ENCODE data around the gene ENTR1. TPM values are rescaled to one million over a fixed set of nuclear protein-coding genes. Genes with fewer than 3 reads are reported as not detected.
A peak's percentile ranks its signal among the peaks of the same experiment; 100 is the strongest.

Gene ENTR1
- total and polyA plus RNA-seq, 2 of the 13 experiments (the other 11 are each of a cell fraction or from before 2014, with no cell fraction given) = 70.1 to 76.4 TPM

DNA sequence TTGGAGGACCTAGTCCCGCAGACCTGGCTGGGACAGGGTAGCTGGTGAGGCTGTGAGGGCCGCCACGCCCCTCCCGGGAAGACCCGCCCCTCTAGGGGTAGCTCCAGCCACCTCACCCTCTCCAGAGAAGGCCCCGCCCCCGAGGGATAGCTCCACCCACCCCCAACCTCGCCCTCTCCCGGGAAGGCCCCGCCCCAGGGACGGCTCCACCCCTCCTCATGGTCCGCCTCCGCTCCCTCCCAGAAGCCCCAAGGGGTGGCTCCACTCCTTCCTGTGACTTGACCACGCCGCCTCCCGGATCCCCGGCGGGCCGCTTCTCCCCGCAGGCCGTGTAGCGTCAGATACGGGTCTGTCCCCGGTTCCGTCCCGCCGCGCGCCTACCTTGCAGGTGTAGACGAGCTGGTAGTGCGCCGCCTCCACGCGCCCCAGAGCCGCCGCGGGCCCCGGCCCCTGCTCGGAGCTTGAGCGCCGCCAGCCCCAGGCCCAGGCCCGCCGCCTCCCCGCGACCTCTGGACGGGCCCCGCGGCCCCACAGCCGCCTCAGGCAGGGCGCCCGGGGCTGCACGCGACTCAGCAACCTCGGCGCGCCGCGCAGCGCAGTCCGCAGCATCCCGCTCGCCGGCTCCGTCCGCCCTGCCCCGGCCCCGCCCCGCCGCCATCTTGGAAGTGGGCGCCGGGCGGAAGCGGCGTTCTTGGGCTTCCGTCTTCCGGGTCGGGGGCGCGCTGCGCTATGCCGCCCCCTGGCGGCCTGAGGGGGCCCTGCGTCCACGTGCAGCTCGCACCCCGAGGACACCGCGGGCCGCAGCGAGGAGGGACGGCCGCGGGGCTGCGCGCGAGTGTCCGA is 47.1 kb downstream of the ENTR1 start, which contains the start of gene DNLZ (continued):
- TF ChIP-seq, protein P1, sequence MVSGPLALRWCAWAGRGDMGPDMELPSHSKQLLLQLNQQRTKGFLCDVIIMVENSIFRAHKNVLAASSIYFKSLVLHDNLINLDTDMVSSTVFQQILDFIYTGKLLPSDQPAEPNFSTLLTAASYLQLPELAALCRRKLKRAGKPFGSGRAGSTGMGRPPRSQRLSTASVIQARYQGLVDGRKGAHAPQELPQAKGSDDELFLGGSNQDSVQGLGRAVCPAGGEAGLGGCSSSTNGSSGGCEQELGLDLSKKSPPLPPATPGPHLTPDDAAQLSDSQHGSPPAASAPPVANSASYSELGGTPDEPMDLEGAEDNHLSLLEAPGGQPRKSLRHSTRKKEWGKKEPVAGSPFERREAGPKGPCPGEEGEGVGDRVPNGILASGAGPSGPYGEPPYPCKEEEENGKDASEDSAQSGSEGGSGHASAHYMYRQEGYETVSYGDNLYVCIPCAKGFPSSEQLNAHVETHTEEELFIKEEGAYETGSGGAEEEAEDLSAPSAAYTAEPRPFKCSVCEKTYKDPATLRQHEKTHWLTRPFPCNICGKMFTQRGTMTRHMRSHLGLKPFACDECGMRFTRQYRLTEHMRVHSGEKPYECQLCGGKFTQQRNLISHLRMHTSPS (CRISPR knock-in tag; IDR thresholded peaks at IDR 0.05; ENCODE audit: low read depth) = no peak
- TF ChIP-seq REL (CRISPR knock-in tag; conservative IDR thresholded peaks at IDR 0.05) = peak; percentile 97
- TF ChIP-seq KLF11 (CRISPR knock-in tag; IDR thresholded peaks at IDR 0.05) = no peak
- TF ChIP-seq, protein P2, sequence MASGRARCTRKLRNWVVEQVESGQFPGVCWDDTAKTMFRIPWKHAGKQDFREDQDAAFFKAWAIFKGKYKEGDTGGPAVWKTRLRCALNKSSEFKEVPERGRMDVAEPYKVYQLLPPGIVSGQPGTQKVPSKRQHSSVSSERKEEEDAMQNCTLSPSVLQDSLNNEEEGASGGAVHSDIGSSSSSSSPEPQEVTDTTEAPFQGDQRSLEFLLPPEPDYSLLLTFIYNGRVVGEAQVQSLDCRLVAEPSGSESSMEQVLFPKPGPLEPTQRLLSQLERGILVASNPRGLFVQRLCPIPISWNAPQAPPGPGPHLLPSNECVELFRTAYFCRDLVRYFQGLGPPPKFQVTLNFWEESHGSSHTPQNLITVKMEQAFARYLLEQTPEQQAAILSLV (CRISPR knock-in tag; IDR thresholded peaks at IDR 0.05; ENCODE audit: borderline replicate concordance) = peak; percentile 83; the same call in 1 of the 2 replicates
- TF ChIP-seq KDM5A (IDR thresholded peaks at IDR 0.05; ENCODE audit: borderline replicate concordance, low read length) = no peak; the same call in 1 of the 2 replicates
- TF ChIP-seq, protein P3, sequence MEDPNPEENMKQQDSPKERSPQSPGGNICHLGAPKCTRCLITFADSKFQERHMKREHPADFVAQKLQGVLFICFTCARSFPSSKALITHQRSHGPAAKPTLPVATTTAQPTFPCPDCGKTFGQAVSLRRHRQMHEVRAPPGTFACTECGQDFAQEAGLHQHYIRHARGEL (CRISPR knock-in tag; IDR thresholded peaks at IDR 0.05) = no peak
- TF ChIP-seq TAF15 (IDR thresholded peaks at IDR 0.05; ENCODE audit: low read depth, low read length, poor library complexity, severe bottlenecking) = no peak
- TF ChIP-seq ZNF713 (CRISPR knock-in tag; IDR thresholded peaks at IDR 0.05) = no peak
- TF ChIP-seq, protein P4, sequence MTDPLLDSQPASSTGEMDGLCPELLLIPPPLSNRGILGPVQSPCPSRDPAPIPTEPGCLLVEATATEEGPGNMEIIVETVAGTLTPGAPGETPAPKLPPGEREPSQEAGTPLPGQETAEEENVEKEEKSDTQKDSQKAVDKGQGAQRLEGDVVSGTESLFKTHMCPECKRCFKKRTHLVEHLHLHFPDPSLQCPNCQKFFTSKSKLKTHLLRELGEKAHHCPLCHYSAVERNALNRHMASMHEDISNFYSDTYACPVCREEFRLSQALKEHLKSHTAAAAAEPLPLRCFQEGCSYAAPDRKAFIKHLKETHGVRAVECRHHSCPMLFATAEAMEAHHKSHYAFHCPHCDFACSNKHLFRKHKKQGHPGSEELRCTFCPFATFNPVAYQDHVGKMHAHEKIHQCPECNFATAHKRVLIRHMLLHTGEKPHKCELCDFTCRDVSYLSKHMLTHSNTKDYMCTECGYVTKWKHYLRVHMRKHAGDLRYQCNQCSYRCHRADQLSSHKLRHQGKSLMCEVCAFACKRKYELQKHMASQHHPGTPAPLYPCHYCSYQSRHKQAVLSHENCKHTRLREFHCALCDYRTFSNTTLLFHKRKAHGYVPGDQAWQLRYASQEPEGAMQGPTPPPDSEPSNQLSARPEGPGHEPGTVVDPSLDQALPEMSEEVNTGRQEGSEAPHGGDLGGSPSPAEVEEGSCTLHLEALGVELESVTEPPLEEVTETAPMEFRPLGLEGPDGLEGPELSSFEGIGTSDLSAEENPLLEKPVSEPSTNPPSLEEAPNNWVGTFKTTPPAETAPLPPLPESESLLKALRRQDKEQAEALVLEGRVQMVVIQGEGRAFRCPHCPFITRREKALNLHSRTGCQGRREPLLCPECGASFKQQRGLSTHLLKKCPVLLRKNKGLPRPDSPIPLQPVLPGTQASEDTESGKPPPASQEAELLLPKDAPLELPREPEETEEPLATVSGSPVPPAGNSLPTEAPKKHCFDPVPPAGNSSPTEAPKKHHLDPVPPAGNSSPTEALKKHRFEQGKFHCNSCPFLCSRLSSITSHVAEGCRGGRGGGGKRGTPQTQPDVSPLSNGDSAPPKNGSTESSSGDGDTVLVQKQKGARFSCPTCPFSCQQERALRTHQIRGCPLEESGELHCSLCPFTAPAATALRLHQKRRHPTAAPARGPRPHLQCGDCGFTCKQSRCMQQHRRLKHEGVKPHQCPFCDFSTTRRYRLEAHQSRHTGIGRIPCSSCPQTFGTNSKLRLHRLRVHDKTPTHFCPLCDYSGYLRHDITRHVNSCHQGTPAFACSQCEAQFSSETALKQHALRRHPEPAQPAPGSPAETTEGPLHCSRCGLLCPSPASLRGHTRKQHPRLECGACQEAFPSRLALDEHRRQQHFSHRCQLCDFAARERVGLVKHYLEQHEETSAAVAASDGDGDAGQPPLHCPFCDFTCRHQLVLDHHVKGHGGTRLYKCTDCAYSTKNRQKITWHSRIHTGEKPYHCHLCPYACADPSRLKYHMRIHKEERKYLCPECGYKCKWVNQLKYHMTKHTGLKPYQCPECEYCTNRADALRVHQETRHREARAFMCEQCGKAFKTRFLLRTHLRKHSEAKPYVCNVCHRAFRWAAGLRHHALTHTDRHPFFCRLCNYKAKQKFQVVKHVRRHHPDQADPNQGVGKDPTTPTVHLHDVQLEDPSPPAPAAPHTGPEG (CRISPR knock-in tag; IDR thresholded peaks at IDR 0.05) = peak; percentile 94
- peak; percentile 80; the same call in 1 of the 2 replicates for TF ChIP-seq ZNF773 (CRISPR knock-in tag; IDR thresholded peaks at IDR 0.05; ENCODE audit: borderline replicate concordance)
- TF ChIP-seq, protein P5, sequence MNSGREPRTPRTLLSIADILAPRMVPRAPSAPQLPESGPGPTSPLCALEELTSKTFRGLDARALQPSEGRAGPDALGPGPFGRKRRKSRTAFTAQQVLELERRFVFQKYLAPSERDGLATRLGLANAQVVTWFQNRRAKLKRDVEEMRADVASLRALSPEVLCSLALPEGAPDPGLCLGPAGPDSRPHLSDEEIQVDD (CRISPR knock-in tag; IDR thresholded peaks at IDR 0.05; ENCODE audit: borderline replicate concordance) = peak; percentile 81; the same call in 1 of the 2 replicates
- 0 out of 2 replicates have a peak, but pooled peaks have one; percentile 23 for TF ChIP-seq MIXL1 (CRISPR knock-in tag; IDR thresholded peaks at IDR 0.05)
- TF ChIP-seq EP300 (IDR thresholded peaks at IDR 0.05; ENCODE audit: low read depth in 2 of 2, low read length in 2 of 2) = no peak
- TF ChIP-seq EP300 (CRISPR knock-in tag; IDR thresholded peaks at IDR 0.05; ENCODE audit: borderline replicate concordance) = peak; percentile 29; the same call in 1 of the 2 replicates
- TF ChIP-seq, protein P6, sequence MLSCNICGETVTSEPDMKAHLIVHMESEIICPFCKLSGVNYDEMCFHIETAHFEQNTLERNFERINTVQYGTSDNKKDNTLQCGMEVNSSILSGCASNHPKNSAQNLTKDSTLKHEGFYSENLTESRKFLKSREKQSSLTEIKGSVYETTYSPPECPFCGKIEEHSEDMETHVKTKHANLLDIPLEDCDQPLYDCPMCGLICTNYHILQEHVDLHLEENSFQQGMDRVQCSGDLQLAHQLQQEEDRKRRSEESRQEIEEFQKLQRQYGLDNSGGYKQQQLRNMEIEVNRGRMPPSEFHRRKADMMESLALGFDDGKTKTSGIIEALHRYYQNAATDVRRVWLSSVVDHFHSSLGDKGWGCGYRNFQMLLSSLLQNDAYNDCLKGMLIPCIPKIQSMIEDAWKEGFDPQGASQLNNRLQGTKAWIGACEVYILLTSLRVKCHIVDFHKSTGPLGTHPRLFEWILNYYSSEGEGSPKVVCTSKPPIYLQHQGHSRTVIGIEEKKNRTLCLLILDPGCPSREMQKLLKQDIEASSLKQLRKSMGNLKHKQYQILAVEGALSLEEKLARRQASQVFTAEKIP (CRISPR knock-in tag; IDR thresholded peaks at IDR 0.05; ENCODE audit: borderline replicate concordance) = no peak
- peak; percentile 97 for TF ChIP-seq ELF3 (CRISPR knock-in tag; IDR thresholded peaks at IDR 0.05)
- no peak for TF ChIP-seq ZNF878 (CRISPR knock-in tag; IDR thresholded peaks at IDR 0.05)

Data from HepG2 (cell line).